Measurements from ENCODE around the gene PCGF2. TPM values are rescaled to one million over a fixed set of nuclear protein-coding genes. Genes with fewer than 3 reads are reported as not detected.

The PCGF2 gene
- total RNA-seq, 1 donor from 2014 or later = 16.7 TPM

DNA sequence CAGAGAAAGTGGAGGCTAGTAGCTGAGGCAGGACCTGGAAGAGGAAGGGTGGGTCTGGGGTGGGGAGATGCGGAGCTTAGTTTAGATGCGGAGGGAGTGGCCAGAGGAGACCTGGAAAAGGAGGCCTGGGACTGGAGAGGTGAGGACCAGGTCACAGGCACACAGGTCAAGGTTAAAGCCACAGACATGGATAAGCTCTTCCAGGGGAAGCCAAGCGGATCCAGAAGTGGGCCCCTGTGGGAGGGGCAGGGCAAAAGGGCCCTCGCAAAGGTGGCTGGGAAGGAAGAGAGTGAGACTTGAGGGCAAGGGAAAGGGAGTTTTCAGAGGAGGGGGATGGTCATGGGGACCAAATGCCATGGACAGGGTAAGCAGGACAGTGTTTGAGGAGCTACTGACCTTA is 57.0 kb downstream of the PCGF2 start:
- Histone ChIP-seq H3K27ac (no peak overlapping the region), H3K9me3 (ENCODE audit: low read depth) (no peaks in the 10 kb centered on the region), H3K4me2 (no peak overlapping the region), H4K20me1 (ENCODE audit: low read depth) (no peaks in the 10 kb centered on the region), H3K4me1 (peaks cover 11% of the 10 kb centered on the region), H3F3A (ENCODE audit: low read depth) (peaks cover 9% of the 10 kb centered on the region), H3K9ac (no peak overlapping the region), H3K4me3 (no peak overlapping the region), H3K36me3 (no peaks in the 10 kb centered on the region), H3K79me2 (ENCODE audit: low read depth) (no peaks in the 10 kb centered on the region), H2AFZ (replicated peaks) (no peak overlapping the region), H3K27me3 (peaks cover 61% of the 10 kb centered on the region)
- Mint-ChIP-seq H3K36me3 (no peaks in the 10 kb centered on the region), H3K9me3 (no peaks in the 10 kb centered on the region), H3K27ac (no peak overlapping the region), H3K4me1 (peaks cover 17% of the 10 kb centered on the region), H3K4me3 (no peak overlapping the region), H3K27me3 (ENCODE audit: insufficient read depth, low read depth) (peaks cover 8% of the 10 kb centered on the region)
- TF ChIP-seq, protein P1, sequence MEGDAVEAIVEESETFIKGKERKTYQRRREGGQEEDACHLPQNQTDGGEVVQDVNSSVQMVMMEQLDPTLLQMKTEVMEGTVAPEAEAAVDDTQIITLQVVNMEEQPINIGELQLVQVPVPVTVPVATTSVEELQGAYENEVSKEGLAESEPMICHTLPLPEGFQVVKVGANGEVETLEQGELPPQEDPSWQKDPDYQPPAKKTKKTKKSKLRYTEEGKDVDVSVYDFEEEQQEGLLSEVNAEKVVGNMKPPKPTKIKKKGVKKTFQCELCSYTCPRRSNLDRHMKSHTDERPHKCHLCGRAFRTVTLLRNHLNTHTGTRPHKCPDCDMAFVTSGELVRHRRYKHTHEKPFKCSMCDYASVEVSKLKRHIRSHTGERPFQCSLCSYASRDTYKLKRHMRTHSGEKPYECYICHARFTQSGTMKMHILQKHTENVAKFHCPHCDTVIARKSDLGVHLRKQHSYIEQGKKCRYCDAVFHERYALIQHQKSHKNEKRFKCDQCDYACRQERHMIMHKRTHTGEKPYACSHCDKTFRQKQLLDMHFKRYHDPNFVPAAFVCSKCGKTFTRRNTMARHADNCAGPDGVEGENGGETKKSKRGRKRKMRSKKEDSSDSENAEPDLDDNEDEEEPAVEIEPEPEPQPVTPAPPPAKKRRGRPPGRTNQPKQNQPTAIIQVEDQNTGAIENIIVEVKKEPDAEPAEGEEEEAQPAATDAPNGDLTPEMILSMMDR (IDR thresholded peaks at IDR 0.05) = no peak
- no peak for TF ChIP-seq EZH2phosphoT487 (IDR thresholded peaks at IDR 0.05)
- no peak for TF ChIP-seq EZH2 (IDR thresholded peaks at IDR 0.05)
- DNase-seq (ENCODE audit: low spot score) = no peak

DNA sequence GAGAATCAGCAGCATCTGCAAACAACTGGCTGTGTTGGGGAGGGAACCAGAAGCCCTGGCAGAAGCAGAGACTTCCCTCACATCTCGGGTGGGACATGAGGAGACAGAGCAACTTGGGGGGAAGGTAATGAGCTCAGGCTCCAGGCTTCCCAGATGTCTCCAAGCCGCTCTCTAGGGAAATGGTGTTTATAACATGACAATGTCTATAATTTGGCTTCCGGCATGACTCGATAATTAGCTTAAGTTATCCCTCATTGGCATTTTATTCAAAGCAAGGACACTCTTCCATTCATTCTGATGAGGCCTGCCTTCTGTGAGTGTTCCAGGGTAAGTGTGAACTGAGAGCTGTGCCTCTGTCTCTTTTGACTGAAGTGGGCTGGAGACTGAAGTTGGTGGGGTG is 57.8 kb downstream of the PCGF2 start:
- TF ChIP-seq, protein P1 (IDR thresholded peaks at IDR 0.05) = no peak
- no peak for TF ChIP-seq EZH2 (IDR thresholded peaks at IDR 0.05)
- no peak for TF ChIP-seq EZH2phosphoT487 (IDR thresholded peaks at IDR 0.05)
- no peaks in the 10 kb centered on the region for H4K20me1 ChIP-seq (ENCODE audit: low read depth)
- no peaks in the 10 kb centered on the region for H3K79me2 ChIP-seq (ENCODE audit: low read depth)
- Mint-ChIP-seq H3K4me3 (no peak overlapping the region), H3K4me1 (peaks cover 17% of the 10 kb centered on the region), H3K9me3 (no peaks in the 10 kb centered on the region), H3K36me3 (no peaks in the 10 kb centered on the region), H3K27ac (no peak overlapping the region), H3K27me3 (ENCODE audit: insufficient read depth, low read depth) (peaks cover 8% of the 10 kb centered on the region)
- no peak overlapping the region for H2AFZ ChIP-seq (replicated peaks)
- no peak overlapping the region for H3K9ac ChIP-seq
- no peak overlapping the region for H3K27ac ChIP-seq
- H3K4me3 ChIP-seq = no peak overlapping the region
- H3F3A ChIP-seq (ENCODE audit: low read depth) = peaks cover 9% of the 10 kb centered on the region
- H3K4me2 ChIP-seq = no peak overlapping the region
- H3K9me3 ChIP-seq (ENCODE audit: low read depth) = no peaks in the 10 kb centered on the region
- DNase-seq (ENCODE audit: low spot score) = no peak
- H3K27me3 ChIP-seq = peaks cover 63% of the 10 kb centered on the region
- H3K36me3 ChIP-seq = no peaks in the 10 kb centered on the region
- H3K4me1 ChIP-seq = peaks cover 11% of the 10 kb centered on the region

DNA sequence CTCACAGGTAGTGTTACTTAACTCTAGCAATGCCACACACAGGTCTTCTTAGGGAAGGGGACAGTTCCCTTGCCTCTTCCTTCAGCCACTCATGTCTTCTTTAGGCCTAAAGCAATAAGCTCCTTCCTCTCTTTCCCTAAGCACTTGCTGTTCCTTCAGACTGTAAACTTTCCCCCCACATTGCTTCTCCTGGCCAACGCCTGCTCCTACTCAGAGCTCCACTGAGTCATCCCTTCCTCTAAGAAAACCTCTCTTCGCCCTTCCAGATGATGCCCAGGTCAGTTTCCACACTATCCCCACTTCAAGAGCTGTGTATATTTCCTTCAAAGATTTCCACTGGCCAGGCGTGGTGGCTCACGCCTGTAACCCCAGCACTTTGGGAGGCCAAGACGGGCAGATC is 60.9 kb downstream of the PCGF2 start:
- Histone ChIP-seq H2AFZ (replicated peaks) (no peak overlapping the region), H3F3A (ENCODE audit: low read depth) (no peaks in the 10 kb centered on the region), H3K4me1 (no peaks in the 10 kb centered on the region), H3K4me3 (no peak overlapping the region), H3K27me3 (peaks cover 65% of the 10 kb centered on the region), H3K9me3 (ENCODE audit: low read depth) (no peaks in the 10 kb centered on the region), H3K36me3 (no peaks in the 10 kb centered on the region), H3K27ac (no peak overlapping the region), H4K20me1 (ENCODE audit: low read depth) (no peaks in the 10 kb centered on the region), H3K4me2 (no peak overlapping the region), H3K9ac (no peak overlapping the region), H3K79me2 (ENCODE audit: low read depth) (no peaks in the 10 kb centered on the region)
- TF ChIP-seq EZH2 (IDR thresholded peaks at IDR 0.05) (no peak), EZH2phosphoT487 (IDR thresholded peaks at IDR 0.05) (no peak)
- TF ChIP-seq, protein P1 (IDR thresholded peaks at IDR 0.05) = no peak
- no peak for DNase-seq (ENCODE audit: low spot score)
- Mint-ChIP-seq H3K36me3 (no peaks in the 10 kb centered on the region), H3K4me1 (peaks cover 3% of the 10 kb centered on the region), H3K9me3 (no peaks in the 10 kb centered on the region), H3K27ac (no peak overlapping the region), H3K27me3 (ENCODE audit: insufficient read depth, low read depth) (peaks cover 6% of the 10 kb centered on the region), H3K4me3 (no peak overlapping the region)
